Fibroblast of gingiva (primary cell): ENCODE data around the gene ULK4.
A peak's percentile ranks its signal among the peaks of the same experiment; 100 is the strongest.
"Not testable (repeated sequence)": the region's sequence is repeated elsewhere in the genome, so short reads cannot be mapped to it uniquely, and the experiment has no call there.

ENCODE experiments used
- DNase-seq: peaks from one replicate; pipeline ENCODE4 v3.0.0-alpha.2; 2011; ENCODE audit warnings: low read depth

ULK4 gene

DNA sequence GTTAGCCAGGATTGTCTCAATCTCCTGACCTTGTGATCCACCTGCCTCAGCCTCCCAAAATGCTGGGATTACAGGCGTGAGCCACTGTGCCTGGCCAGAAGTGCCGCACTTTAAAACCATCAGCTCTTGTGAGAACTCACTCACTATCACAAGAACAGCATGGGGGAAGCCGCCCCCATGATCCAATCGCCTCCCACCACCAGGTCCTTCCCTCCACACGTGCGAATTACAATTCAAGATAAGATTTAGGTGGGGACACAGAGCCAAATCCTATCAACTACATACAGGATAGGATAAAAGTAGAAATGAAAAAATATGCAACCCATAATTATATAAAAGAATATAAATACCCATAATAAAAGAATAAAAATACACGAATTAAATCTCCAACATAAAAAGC lies 199.0 kb downstream of the ULK4 start:
- not testable (repeated sequence) for DNase-seq

DNA sequence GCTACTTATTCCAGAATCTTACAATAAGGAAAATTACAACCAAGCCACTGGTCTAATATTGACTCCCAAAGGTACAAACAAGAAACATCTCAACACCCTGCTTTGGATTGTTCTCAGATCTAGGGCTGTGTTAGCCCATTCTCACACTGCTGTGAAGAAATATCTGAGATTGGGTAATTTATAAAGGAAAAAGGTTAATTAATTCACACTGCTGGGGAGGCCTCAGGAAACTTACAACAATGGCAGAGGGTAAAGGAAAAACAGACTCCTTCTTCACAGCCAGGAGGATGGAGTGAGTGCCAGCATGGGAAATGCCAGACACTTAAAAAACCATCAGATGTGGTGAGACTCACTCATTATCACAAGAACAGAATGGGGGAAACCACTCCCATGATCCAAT lies 208.3 kb downstream of the ULK4 start:
- DNase-seq: no peak

DNA sequence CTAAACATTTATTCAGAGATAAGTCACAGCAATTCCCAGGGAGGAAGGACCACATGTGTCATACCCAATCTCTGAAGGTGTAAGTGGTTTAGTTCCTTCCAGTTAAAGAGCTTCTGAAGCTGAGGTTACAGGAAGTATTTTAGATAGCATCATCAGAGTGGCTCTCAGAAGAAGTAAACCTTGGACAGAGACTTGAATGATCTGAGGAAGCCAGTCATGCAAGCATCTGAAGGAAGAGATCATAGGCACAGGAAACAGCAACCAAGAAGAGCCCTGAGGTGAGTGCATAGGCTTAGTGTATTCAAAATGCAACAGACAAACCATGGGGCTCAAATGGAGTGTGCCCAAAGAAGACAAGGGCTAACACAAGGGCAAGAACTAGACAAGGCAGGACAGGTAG lies 210.3 kb downstream of the ULK4 start:
- DNase-seq: no peak

DNA sequence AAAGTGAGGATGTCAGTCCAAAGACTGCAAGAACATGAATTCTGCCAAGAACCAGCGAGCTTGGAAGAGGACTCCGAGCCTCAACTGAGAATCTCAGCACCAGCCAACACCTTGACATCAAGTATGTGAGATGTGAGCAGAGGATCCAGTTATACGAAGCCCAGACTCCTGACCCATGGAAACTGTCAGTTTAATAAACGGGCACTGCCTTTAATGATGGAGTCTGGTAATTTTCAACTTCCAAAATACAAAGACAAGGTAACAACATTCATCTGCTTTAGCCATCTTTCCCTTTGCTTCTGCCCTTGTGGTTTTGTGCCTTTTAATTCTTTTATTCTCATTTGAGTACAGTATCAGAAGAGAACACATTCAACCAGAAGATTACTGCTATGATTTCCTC lies 211.9 kb downstream of the ULK4 start:
- no peak for DNase-seq

DNA sequence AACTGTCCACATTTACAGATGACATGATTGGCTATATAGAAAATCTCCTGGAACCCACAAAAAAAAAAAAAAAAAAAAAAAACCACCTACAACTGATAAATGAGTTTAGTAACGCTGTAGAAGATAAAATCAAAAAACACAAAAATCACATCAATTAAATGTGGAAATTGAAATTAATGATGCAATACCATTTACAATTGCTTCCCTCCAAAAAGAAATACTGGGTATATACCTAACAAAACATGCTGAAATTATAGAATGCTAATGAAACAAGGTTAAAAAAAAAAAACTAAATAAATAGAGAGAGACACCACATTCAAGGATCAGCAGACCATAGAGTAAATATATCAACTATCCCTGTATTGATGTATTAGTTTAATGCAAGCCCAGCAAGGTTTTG lies 215.7 kb downstream of the ULK4 start:
- DNase-seq: no peak

DNA sequence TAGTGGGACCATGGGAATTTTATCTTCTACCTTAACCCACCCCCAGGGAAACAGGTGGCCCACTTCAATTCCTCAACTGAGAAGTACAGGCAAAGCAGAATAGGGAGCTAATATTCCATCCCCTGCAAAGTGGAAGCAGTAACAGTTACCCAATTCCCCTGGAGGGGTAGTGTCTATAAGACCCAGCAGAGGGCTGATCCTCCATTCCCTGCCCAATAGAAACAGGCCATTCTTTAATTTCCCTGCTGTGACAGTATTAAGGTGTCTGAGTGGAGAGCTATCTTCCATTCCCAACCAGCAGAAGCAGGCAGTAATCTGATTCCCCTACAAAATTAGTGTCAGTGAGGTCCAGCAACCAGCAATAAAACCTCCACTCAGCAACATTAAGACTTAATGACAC lies 219.8 kb downstream of the ULK4 start:
- DNase-seq: no peak

DNA sequence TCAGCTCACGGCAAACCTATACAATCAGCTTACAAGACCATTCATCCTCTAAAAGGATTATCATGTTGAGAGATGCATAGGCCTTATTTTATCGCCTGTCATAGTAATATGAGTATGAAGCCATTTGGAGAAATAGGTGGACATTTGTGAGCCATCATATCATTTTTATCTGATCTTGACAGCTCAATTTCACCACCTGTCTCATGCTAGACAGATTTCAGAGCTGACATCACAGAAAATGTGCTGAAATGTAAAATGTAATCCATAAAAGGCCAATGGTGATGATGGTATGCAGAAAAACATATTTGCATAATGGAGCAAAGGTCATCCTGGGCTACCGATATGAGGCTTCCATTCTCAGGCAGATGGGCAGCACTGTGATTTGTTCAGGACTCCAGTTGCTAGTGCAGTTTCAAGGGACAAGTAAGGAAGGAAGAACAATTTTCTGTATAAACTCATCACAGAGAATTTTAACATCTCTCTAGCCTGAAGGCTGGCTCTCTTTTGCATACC lies 221.5 kb downstream of the ULK4 start:
- no peak for DNase-seq

DNA sequence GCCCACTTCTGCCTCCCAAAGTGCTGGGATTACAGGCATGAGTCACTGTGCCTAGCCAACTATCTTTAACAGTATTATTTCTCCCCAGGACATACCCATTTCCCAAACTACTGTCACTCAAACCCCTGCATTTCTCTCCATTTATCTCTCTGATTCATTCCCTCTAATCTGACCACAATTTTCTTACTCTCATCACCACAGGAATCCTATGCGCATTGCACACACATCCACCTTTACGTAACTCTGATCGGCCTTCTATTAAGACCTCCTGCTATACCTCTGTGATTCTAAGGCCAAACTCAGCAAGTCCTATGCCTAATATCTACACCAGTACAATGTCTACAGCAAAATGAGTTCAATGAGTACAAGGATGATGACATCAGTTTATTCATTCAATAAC lies 235.0 kb downstream of the ULK4 start:
- DNase-seq: no peak

DNA sequence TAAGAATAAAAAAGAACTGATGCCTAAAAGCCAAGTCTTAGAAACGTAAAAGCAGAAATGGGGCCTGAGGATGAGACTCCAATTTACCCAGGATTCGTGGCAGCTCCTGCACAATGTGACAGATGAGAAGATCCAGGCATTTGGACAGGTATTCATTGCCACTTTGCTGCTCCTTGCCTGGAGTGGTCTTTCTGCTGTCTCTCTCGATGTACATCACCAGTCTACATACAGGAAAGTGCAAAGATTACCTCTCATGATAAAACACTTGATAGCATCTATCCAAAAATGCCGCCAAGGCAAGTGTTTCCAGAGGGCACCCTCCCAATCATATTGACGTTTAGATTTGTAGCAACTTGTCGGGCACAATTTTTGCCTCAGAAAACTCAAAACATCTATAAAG lies 244.3 kb downstream of the ULK4 start:
- no peak for DNase-seq

DNA sequence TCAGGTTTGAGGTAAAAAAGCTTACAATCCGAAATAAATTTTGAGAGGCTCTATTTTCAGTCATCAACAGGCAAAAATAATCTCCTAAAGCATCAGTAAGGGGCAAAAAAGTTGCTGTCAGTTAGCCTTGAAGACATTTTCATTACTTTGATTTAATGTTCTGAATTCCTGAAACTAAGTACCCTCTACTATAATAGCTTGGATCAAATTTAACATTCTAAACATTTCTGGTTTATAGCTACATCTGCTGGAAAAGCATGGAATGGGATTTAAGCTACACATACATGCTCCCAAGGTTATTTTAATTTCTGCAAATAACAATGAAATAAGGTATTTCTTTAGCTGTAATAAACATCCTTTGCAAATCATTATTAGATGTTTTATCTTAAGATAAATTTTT lies 245.4 kb downstream of the ULK4 start:
- DNase-seq: peak; percentile 16

DNA sequence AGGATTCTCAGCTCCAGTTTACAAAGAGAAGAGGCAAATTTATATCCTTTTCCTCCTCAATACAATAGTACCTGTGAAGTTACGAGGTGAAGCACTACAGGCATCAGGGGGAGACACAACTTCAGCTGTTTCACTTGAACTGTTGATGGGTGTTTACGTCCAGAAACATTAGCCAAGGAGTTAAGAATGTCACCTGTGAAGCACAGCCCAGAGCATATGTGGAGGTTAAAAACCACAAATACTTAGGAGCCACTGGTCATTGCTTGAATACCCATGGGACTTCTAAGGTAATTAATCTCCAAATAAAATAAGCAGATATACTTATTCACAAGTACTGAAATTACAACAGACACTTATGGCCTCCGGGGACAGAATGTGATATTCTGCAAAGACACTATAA lies 246.5 kb downstream of the ULK4 start:
- no peak for DNase-seq

DNA sequence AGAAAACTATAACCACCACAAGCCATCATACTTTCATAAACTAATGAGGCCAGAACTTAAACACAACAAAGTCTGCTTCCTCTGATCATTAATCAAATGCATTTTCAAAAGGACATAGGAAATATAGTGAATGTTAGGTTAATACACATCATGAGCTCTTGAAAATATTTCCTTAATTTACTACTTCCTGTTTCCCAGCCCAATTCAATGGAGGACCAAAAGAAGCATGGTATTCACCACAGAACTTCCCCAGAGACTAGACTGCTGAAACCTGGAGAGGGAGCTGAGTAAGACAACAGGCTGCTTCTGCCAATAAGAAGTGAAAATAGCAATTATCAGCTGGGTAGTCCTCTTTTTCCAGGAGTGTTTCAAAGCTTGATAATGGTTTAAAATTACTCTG lies 250.3 kb downstream of the ULK4 start:
- DNase-seq: peak; percentile 47

DNA sequence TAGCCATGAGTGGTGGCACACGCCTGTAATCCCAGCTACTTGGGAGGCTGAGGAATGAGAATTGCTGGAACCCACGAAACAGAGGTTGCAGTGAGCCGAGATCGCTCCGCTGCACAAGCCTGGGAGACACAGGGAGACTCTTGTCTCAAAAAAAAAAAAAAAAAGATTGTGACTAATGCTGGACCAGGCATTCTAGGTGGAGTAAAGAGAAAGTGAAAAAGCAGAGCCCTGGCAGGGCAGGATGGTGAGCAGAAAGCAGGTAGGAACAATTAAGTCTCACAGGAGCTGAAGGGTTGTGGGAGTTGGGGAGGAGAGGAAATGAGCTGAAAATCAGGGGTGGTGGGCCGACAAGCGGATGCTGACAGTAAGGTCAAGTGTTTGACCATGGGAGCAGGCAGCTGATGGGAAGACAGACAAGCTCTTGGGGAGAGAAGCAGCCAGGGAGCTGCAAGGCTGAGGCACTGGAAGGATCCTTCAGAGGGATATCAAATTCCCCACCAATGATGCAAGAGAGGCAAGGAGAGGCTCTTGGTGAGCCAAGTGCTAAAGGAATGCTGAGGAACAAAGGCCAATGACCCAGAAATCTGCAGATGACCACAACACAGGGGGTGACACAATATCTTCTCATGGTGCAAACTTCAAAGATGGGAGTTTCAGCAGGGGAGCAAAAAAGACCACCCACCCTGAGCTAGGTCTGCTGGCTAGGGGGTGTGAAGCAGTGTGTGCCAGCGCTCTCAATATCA lies 251.1 kb downstream of the ULK4 start:
- peak; percentile 85 for DNase-seq

DNA sequence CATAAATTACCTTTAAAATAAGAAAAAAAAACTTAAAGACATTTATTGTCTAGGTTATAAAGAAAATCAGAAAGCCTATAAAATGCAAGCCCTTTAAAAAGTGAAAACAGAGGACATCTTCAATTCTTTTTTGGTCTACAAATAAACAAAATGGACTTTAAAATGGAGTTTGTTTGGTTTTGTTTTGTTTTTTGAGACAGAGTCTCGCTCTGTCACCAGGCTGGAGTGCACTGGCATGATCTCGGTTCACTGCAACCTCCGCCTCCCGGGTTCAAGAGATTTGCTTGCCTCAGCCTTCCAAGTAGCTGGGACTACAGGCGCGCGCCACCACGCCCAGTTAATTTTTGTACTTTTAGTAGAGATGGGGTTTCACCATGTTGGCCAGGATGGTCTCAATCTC lies 252.7 kb downstream of the ULK4 start:
- DNase-seq: not testable (repeated sequence)

DNA sequence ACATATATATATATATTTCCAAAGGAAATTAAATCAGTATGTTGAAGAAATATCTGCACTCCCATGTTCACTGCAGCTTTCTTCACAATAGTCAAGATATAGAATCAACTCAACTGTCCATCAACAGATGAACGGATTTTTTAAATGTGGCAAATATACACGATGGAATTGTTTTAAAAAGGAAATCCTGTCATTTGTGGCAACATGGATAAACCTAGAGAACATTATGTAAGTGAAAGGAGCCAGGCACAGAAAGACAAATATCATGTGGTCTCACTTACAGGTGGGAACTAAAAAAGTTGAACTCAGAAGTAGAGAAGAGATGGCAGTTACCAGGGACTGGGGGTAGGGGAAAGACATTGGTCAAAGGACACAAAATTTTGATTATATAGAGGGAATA lies 253.7 kb downstream of the ULK4 start:
- no peak for DNase-seq

DNA sequence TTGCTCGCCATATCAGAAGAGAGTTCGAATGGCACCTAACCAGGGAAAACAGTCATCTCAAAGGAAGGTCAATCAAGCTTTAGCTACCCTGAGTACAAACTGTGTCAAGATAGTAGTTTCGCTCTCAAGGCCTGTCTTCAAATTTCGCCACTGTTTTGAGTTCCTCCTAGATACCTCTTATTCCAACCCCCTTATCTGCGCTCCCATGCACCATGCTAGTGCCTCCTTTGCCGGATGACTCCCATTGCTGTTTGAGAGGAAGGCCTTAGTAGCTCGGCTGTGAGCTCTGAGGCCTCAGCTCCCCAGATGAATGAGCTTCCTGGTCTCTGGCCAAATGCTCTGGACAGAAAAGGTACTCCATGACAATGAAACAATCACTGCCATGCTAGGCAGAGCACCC lies 256.0 kb downstream of the ULK4 start:
- DNase-seq: no peak

DNA sequence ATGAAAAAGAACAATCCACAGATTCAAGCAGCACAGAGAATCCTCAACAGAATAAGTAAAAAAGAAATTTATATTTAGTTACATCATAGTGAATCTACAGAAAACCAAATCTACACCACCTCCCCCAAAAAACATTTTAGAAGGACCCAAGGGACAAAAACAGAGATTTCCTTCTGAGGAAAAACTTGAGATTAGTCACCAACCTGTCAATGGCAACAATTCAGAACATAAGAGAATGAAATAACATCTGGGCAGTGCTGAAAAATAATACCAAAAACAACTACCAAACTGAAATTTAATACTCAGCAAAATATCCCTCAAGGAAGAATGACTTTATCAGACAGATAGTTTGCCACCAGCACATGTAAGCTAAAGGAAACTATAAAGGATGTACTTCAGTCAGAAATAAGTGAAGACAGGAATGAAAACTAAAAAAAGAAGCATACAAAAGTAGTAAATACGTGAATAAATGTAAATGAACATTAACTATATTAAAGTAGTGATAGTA lies 260.7 kb downstream of the ULK4 start:
- peak; percentile 20 for DNase-seq

DNA sequence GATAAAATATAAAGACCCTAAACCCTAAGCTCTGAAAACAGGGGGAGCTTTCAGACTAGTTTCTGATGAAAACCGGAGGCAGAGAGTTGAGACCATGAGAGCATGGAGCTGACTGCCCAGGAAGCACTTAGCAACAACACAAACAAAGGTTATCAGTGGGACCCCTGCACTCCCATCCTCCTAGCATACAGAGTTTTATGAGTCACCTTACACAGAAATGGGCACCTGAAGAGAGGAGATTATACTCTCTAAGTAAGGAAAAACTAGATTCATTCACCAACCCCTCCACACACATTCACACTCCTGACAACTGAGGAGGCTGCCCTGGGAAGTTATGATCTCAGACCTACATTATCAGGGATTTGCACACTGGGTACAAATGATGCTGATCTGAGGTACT lies 261.7 kb downstream of the ULK4 start:
- DNase-seq: no peak

DNA sequence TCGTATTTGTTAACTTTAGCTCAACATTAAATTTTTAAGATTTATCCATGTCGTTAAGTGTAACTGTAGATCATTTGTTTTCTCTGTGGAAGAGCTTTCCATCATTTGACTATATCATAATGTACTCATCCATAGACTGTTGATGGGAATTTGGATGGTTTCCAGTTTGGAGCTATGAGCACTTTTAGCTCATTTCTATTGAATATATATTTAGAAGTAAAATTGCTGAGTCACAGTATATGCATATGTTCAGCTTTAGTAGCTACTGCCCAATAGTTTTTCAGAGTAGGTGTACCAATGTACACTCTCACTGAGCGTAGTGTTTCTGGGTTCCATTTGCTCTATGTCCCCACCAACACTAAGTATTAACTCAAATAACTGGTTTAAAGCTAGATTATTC lies 263.0 kb downstream of the ULK4 start:
- DNase-seq: no peak

DNA sequence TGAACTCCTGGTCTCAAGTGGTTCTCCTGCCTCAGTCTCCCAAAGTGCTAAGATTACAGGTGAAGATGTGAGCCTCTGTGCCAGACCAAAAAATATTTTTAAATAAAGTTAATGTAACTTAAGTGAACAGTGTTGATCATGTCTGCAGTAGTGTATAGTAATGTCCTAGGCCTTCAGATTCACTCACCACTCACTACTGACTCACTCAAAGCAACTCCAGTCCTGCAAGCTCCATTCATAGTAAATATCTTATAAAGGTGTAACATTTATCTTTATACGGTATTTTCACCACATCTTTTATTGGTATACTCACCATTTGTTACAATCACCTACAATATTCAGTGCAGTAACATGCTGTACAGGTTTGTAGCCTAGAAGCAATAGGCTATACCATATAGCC lies 264.2 kb downstream of the ULK4 start:
- DNase-seq: no peak

DNA sequence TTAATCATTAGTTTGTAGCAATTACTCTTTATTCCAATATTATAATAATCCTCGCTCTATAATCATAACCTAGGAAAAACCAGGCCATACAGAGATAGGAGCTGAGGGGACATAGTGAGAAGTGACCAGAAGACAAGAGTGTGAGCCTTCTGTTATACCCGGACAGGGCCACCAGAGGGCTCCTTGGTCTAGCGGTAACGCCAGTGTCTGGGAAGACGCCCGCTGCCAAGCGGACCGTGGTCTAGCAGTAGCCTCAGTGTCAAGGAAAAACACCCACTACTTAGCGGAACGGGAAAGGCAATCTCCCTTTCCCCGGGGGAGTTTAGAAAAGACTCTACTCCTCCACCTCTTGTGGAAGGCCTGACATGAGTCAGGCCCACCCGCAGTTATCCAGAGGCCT lies 266.1 kb downstream of the ULK4 start:
- peak; percentile 6 for DNase-seq

DNA sequence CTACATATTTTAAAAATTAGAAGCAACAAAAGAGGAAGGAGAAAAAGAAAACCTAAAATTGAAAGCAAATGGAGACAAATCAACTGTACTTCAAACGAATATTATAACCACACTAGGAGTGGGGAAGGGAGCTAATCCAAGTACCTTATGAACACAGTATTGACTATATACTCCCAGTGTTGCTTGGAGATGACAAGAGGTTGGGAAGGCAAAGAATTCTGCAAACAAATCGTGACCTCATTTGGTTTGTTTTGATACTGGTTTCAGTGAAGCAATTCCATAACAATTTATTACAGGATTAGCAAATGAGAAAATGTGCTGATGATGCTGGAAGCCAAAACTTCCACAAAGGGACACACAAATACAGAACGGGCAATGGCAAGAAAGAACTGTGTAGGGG lies 268.1 kb downstream of the ULK4 start:
- peak; percentile 84 for DNase-seq

DNA sequence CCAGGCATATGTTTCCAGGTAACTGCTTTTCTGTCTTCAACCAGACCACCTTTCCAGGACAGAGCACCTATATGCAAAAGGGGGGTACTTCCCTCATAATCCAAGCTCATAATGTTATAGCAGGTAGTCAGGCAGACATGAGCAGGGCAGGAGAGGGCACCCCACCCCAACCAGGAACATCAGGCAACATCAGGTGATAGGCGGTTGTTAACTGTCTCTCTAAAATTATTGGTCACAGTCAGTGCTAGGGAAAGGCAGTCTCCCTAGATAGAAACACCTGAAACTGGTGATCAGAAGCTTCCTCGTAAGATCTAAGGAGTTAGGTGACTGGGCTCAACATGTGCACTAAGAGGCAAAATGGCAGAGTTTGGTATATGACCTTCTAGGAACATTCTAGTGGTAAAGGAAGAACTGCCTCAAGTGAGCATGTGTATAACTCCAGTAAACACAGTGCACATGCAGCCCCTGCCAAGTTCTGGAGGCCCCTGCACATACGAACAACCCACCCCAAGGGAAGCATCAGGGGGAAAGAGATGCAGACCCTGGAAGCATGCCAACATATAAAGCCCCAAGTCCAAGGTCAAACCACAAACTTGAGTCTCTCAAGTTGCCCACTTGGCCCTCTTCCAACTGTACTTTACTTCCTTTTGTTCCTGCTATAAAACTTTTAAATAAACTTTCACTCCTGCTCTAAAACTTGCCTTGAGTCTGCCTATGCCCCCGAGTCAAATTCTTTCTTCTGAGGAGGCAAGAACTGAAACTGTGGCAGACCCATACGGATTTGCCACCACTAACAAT lies 270.9 kb downstream of the ULK4 start:
- DNase-seq: no peak
